ENCODE data around the gene HEXB.
A peak's percentile ranks its signal among the peaks of the same experiment; 100 is the strongest.

The HEXB gene

DNA sequence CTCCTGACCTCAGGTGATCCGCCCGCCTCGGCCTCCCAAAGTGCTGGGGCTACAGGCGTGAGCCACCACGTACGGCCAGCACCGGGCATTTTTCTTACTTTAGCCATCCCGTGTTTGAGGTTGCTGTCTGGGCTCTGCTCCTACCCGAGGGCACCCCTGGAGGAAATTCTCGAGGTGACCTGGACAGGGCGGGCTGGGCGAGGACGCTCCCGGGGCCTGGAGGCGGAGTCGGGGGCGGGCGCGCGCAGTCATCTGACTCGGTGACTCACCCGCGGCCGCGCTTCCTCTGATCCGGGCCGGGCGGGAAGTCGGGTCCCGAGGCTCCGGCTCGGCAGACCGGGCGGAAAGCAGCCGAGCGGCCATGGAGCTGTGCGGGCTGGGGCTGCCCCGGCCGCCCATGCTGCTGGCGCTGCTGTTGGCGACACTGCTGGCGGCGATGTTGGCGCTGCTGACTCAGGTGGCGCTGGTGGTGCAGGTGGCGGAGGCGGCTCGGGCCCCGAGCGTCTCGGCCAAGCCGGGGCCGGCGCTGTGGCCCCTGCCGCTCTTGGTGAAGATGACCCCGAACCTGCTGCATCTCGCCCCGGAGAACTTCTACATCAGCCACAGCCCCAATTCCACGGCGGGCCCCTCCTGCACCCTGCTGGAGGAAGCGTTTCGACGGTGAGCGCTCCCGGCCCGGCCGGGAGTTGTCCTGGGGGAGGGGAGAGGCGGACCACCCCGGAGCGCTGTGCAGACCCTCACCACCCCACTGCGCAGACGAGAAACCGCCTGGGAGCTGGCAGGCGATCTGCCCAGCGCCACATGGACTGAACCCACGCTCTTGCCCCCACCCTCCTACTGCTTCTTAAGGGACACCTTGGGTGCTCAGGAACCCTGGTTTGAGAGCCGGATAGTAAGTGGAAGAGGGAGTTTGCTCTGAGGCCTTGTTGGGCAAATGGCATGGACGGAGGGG, at the start of gene HEXB:
Gene HEXB, plus strand, starts transcription at position 334 of the 952 bp plus-strand sequence. Its CDS starts 28 bp downstream, at position 362.
- peak; percentile 89 for DNase-seq

DNA sequence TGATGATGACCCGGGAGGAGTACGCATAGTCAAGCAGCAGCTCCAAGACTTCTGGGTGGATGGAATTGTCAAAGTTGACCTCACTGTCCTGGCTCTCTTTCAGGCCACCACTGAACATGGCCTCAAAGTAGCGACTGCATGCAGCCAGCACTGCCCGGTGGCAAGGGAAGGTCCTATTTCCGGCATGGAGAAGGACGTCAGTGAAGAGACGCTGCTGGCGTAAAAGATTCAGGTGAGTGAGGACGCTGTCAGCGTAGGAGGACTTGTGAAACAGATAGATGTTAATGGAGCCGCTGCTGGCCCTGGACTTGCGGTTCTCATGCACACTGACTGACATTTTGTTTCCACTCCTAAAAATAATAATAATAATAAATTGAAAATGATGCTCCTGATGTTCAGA, 48.9 kb upstream of the HEXB start:
- DNase-seq = no peak

DNA sequence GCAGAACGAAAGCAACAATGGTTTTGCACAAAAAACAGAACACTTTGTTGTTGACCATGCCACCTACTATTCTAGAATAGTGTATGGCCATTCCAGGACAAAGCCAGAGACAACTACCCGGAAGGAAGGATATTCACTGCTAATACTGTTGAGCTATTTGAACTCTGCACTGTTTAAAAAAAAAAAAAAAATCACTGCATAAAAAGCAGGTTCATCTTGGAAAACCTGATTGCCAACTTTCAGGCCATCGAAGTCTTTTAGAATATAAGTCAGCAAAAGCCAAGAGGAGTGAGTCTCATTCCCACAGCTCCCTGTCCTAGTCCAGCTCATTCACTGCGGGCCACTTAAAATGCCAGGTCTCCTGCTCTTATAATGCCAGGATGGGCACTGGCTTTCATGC, 48.5 kb upstream of the HEXB start:
- no peak for DNase-seq

DNA sequence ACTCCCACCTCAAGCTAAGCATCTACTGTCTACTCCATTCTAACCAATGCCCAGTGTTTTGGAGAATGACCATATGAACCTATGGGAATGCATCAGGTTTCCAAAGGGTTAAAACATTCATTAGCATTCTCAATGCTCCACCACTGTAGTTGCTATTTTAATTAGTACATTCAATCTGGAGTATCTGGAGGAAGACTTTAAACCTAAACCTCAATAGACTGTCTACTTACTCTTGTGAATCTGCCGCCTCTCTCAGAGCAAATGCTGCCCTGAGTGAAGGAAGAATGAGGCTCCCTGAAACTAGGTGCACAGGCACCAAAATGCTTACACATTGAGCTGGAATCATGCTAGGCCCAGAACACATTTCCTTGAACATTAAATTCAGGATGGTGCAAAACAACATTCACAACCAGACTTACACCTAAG, 46.5 kb upstream of the HEXB start:
- DNase-seq = no peak

DNA sequence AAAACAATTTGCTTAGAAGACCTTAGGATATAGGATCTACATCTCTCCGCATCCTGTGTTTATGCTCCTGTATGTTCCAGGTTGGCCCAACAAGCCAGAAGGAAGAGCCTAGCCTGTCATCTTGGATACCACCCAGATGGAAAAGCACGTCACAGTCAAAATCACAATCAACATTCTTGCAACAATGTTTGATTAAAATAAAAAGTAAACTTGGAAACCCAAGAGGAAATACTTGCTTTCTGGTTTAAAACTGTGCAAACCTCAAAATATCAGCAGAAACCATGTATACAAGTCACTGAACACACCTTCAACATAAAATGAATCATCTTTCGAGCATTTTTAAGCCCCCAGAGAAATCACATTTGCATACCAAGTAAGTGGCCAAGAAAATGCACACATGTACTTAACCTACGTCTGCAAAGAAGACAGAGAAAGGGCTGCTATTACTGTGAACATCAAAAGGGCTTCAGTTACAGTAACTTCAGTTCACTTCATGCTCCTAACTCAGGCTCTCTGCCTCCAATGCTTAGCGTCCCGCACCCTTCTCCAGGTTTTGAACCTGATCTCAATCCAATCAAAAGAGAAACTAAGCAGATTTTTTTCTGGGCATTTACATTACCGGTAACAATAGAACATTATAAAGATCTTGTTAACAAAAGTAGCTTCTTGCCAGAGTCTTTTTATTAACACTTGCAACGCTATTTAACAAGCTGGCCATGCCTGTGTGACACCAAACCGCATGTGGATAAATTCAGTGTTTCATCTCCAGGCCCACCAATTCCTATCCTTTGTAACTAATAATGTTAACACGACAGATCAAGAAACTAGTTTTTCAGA, 45.8 kb upstream of the HEXB start:
- no peak for DNase-seq

DNA sequence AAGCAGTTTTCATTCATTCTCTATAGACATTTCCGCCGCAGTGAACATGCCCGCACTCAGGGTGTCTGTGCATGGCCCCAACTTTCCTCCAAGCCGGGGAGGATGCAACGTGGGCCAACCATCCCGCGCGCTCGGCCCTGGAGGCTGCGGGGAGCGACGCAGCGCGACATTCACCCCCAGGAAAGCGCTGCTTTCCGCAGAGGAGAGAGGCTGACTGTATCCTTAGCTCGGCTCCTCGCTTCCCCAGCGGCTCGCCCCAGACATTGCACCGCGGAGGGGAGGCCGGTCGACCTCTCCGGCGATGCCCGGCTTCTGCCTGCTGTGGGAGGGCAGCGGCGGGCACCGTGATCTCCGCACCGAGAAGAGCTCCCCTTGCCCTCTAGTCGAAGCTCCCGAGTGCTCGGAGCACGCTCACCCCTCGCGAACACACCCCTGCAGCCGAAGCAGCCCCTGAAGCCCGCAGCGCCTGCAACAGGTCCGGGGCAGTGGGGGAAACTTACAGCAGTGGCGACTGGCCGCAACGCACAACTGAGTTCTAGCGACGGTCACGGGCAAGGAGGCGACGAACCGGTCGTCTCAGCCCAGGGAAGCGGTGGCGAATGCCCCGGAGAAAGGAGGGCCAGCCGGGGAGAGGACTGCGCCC, 45.1 kb upstream of the HEXB start:
- peak; percentile 22 for DNase-seq

DNA sequence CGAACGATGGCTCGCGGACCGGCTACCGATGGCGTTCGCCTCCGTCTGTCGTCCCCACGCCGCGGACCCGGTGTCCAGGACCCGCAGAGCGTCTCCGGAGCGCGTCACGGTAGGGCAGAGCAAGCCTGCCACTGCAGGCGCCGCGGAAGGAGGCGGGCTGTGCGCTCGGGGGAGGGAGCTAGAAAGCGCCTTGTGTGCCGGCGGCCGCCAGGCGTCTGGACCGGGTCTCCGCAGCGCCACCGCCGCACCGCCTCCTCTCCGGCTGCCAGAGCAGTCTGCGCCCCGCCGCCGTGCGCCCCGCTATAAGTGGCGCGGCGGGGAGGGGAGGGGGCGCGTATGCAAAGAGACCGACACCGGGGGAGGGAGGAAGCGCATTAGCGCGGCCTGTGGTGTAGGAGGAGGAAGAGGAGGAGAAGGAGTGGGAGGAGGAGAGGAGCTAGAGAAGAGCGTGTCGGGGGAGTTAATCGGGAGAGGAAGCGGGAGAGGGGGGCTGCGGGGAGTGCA, 44.5 kb upstream of the HEXB start, which contains the start of gene ENC1:
Gene ENC1, minus strand, starts transcription at position 279 of the 504 bp plus-strand sequence. CDS start 4,243 bp downstream, outside the sequence.
- peak; percentile 98 for DNase-seq

DNA sequence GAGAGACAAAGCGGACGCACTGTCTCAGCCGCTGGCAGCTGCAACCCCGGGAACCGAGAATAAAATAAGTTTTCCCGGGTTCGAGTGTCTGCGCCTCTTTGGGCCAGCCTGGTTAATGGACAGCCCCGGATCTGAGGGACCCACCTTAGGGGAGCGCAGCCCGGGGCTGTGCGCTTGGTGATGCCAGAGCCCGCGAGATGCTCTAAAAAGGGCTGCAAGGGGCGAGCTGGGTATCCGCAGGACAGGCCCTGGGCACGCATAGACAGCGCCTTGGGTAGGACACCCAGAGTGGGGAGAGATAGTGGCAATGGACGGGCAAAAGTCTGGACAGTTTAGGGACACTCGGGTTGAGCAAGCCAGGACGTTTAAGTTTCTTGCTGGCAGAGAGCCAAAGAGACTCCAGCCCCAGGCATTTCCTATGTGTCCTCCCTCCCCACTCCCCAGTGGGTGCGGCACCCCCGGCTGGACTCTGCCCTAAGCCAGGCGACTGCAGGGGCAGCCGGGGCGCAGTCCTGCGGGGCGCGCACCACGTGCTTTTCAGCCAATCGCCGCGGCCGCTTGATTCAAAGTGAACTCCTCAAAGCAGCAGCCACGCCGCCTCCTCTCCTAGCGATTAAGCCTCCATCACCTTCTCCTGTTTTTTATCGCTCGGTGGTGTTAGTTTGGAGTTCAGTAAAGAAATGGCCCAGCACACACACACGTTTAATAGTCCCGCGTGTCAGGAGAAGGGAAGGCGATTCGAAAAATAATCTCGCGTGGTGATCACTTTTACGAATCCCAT, 43.9 kb upstream of the HEXB start:
- peak; percentile 87 for DNase-seq

DNA sequence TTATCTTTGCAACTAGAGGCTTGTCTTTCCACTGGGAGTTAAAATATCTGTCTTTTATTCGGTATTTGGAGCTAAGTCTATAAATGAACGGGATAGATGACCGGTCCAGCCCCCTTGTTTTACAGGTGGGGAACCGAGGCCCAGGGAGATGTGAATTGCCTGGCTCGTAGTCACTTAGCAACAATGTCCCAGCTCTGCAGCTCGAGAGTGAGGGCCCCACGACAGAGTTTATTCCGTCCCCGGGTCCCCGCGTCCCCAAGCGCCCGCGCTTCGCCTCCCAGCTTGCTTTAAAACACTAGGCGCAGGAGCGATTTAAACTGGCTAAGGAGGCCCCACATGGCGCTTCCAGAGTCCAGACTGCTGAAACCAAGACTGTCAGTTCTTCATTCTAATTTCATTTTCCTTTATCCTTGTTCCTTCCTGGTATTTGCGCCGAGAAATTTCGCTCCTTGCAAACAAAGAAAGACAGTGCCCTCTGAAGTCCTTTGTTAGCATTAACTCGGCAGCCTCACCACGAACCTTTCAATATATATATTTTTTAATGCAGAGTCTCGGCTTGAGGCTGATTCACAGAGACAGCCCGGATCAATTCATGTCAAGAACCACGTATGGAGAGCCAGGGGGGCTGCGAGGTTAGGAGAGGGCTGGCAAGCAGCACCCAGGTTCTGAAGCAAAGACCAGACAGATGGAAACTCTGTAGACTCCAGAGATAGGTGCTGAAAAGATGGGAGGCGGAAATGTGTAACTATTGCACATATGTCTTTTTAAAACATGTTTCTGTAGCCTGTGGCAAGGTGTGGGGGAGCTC, 43.1 kb upstream of the HEXB start:
- peak; percentile 70 for DNase-seq

DNA sequence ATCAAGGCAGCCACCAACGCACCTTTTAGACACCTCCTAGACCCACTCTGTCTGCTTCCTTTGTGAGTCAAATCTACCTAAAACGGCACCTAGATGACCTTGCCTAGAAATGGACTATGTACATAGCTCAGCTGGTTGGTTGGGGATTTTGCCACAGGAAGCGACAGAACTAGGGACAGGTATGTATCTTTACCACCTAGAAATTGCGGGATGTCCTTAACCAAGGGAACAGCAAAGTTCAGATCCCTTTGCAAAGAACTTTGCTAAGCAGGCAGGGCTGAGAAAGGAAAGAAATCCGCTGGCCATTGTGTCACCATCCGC, 42.5 kb upstream of the HEXB start:
- DNase-seq = no peak

DNA sequence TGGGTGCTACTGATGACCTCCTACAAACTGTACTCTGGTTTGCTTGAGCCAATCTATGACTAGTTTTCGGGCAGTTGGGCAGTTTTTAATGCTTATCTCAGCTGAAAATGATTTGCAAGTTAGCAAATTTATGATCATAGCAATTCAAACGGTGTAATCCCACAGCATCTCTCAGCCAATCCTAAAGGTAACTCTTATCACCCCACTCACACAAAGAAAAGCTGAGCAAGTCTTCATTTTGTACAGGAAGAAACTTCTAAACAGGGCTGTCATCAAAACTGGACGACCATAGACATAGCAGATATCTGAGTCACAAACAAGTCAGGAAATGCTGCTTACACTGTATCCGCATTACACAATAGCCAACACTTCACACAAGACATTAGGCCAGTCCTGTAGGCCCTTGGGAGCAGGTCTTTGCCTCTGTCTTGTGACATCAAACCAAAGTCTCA, 41.9 kb upstream of the HEXB start:
- peak; percentile 94 for DNase-seq

DNA sequence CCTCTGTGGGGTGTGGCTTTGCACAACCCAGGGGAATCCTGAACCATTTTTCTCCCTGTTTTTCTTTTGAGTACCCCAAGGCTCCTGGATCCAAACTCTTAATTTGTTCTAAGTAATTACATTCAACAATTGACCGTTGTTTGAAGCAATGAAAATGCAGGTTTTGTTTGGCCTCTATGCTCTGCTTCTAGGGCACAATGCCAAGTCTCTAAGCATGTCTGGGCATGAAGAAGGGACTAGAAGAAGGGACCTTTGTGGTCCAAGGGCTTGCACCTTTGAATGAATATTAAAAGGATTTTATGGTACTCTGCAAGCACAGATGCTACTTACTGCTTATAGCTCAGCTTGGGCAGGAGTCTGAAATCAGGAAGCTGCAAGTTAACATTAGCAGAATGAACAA, 37.9 kb upstream of the HEXB start:
- DNase-seq = no peak

DNA sequence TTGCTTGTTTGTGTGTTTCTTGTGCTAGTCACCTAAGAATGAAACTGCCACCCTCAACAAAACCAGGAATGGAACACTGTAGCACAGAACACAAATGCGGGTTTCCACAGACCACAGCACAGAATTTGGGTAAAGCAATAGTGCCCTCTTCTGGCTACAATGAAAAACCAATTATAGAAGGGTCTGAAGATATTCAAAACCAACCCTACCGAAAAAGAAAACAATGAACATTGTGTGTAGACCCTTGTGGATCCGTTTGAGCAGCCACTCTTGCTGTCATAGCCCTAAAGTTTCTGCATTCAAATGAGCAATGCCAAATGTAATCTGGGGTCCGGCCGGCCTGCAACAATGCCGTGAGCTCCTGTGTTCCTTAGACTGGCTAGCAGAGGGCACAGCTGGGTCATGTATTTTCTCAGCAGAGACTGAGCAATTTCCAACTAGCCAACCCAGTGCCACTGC, 36.2 kb upstream of the HEXB start:
- DNase-seq = no peak

DNA sequence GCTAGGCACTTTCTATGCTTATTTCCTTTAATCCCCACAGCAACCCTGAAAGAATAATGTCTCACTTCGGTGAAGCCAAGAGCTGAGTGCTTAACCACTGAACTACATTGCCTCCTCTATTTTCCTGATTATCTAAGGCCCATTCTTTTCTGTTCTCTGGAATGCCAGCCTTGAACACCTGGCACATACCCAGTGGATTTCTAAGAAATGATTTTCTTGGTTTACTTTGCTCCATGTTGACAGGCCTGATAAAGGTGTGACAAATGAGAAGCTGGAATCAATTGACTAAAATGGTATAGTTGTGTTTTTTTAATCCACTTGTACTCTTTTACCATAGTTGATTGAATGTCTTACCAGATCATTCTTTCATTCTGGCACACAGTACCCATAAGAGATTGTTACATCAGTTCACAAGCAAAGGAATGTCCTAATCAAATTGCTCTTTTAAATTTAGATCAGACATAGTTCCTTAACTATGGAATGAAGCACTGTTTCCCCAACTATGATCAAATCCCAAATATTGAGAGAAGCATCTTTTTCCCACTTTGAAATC, 35.5 kb upstream of the HEXB start:
- DNase-seq = peak; percentile 70

DNA sequence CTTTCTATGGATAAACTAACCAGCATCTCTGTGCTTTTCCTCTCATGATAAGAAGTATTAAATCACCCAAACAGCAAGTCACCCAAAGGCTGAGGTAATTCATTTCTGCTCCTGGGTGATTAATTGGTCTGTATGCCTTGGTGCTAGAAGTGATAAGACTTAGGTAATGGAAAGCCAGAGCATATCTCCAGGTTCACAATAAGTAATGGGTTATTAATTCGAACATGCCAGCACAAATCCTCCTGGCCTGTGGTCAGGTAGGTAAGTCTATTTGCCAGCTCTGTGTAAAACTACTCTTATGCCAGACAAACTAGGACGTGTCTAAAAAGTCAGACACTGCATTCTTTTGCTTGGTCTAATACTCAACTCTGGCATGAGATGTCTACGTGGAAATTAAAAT, 33.3 kb upstream of the HEXB start:
- DNase-seq = peak; percentile 93

DNA sequence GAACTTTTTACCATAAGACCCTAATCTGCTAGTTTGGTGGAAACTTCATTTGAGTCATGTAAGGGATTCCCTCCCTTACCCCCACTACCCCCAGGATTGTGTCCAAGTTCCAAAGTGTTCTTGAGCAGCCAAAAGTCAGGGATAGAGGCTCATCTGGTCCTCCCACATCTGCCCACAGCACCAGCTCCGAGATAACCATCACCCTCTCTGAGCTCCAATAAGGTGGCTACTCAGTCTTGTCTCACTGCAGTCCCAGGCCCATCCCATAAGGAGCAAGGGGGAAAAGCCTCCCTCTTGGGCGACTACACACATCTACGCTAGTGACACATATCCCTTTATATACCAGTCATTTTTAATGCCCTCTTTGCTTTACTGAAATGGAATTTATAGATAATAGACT, 32.5 kb upstream of the HEXB start:
- no peak for DNase-seq

DNA sequence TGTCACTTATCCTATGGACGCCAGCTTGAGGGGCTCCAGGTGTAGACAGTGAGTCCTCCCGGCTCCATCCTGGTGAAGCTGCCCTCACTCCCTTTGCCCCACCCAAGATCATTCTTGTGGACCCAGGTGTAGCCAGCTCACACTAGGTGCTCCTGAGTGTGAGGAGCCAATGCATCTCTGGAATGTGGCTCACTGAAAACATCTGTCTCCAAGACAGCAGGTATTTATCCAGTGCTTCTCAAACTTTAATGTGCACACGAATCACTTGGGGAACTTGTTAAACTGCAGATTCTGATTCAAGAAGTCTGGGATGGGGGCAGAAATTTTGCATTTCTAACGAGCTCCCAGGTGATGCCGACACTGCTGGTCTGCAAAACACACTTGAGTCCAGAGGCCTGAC, 31.0 kb upstream of the HEXB start:
- DNase-seq = no peak

DNA sequence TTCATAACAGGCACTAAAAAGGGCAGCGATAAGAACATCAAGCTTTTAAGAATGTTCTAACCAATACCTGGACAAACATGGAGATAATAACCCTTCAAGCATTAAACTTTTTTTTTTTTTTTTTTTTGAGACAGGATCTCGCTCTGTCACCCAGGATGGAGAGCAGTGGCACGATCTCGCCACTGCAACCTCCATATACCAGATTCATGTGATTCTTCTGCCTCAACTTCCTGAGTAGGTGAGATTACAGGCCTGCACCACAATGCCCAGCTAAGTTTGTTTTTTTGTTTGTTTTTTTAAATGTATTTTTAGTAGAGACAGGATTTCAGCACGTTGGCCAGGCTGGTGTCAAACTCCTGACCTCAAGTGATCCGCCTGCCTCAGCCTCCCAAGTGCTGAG, 29.8 kb upstream of the HEXB start:
- no peak for DNase-seq

DNA sequence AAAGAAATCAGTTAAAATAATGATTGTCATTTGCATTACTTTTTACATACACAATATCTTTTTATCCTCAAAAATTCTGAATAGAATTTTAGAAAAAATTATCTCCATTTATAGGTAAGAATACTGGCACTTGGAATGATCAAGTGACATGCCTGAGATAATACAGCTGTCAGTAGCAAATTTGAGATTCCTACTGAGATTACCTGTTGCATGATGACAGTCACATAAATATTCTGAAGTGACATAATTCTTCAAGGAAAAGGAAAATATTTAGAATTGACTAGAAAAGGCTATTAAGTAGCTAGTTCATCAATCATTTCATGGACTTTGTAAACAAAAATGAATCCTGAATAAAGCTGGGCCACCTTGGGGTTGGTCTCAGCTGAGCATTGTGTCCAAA, 29.3 kb upstream of the HEXB start:
- no peak for DNase-seq

DNA sequence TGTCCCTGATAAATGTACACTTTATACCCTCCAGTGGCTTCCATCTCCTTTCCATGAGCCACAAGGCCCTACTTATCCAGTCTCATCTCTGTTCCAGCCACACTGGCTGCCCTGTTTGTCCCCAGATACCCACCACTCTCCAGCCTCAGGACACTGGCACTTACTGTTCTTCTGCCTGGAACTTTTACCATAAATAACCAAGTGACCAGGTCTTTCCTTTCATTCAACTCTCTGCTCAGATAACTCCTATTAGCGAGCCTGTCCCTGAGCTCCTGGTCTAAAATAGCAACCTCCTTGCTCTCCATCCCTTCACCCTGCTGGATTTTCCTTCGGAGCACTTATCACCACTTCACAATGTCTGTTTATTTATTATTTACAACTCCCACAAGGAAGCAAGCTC, 27.9 kb upstream of the HEXB start:
- DNase-seq = no peak

DNA sequence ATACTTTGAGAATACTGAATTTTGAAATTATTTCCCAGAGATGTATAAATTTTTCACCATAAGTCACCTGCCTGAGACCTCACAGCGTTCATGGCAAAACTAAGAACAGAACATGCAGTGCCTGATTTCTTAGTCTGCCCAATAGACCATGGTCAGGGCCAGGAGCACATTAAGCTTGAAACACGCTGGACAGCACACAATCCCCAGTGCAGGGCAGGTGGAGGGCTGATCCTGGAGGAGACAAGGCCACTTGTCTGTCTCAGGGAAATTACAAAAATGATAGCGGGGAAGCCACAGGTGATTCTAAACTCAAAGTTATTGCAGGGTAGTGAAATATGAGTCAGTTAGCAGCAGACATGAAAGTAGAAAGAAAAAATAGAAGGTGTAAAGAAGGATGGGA, 25.9 kb upstream of the HEXB start:
- no peak for DNase-seq
